Esophagus muscularis mucosa (tissue), 4 donors: ENCODE measurements around the gene EDEM3. TPM values are rescaled to one million over a fixed set of nuclear protein-coding genes. Genes with fewer than 3 reads are reported as not detected.

ENCODE experiments used
- DNase-seq: peaks from one replicate; pipeline ENCODE4 v3.0.0-alpha.2; 2017; ENCODE audit errors: extremely low spot score
- H3K27ac ChIP-seq, 4 donors: fragments of 200-600 bp; sonication (generic); replicated peaks in 1 of 4; 1 replicate in 3 of 4; 2 replicates in 1 of 4; pipeline ENCODE4 v1.5.1; 2016 to 2019; ENCODE audit warnings: mild to moderate bottlenecking in 1 of 4
- H3K27me3 ChIP-seq, 4 donors: fragments of 200-600 bp; sonication (generic); one replicate each; pipeline versions ENCODE4 v1.5.1 to v1.6.0; 2016 to 2019
- H3K36me3 ChIP-seq, 4 donors: fragments of 200-600 bp; sonication (generic); one replicate each; pipeline ENCODE4 v1.5.1; 2016 to 2019
- H3K4me1 ChIP-seq, 4 donors: fragments of 200-600 bp; sonication (generic); one replicate each; pipeline ENCODE4 v1.5.1; 2016 to 2019
- H3K4me3 ChIP-seq, 4 donors: fragments of 200-600 bp; sonication (generic); 1 replicate in 2 of 4; 2 replicates in 2 of 4; pipeline ENCODE4 v1.5.1; 2016 to 2019; ENCODE audit warnings: mild to moderate bottlenecking in 4 of 4, moderate library complexity in 1 of 4
- H3K9me3 ChIP-seq, 4 donors: fragments of 200-600 bp; sonication (generic); 1 replicate in 3 of 4; 2 replicates in 1 of 4; pipeline ENCODE4 v1.5.1; 2016 to 2019
- CTCF ChIP-seq, 3 experiments: fragments of 200-600 bp in 2 of 3; fragments of 450-650 bp in 1 of 3; sonication (generic) in 2 of 3; IDR thresholded peaks; one replicate each; pipeline ENCODE4 v1.5.1; 2017 to 2019; ENCODE audit warnings: antibody characterized with exemption in 3 of 3, mild to moderate bottlenecking in 2 of 3, moderate library complexity in 1 of 3
- EP300 ChIP-seq: sonication (generic); formaldehyde crosslinking; IDR thresholded peaks from one replicate; pipeline ENCODE4 v1.6.1; 2017; ENCODE audit warnings: antibody characterized with exemption
- POLR2A ChIP-seq: fragments of 450-650 bp; IDR thresholded peaks from one replicate; pipeline ENCODE4 v1.6.1; 2017; ENCODE audit warnings: antibody characterized with exemption, moderate library complexity, mild to moderate bottlenecking, low read depth
- POLR2AphosphoS5 ChIP-seq, 2 donors: sonication (generic); formaldehyde crosslinking; IDR thresholded peaks; one replicate each; pipeline ENCODE4 v1.6.1; 2017; ENCODE audit warnings: antibody characterized with exemption in 2 of 2
- whole genome bisulfite sequencing: methylation state at CpG from one replicate; pipeline ENCODE4 v1.1.5; 2018; 5-methylcytosine and 5-hydroxymethylcytosine counted together
- intact Hi-C: fragments of 100-400 bp; cut with DNase I; formaldehyde crosslinking; loops from one replicate; pipeline ENCODE4 v1.15.1; 2023
- total RNA-seq, 4 donors: library from RNA; depleted of rRNA; stranded (reverse); fragments of >200 nt; gene quantifications; one replicate each; pipeline versions ENCODE4 v1.1.0 to v1.2.1, GENCODE V29; 2016

Gene EDEM3
- total RNA-seq, 4 donors from 2014 or later, result 28.7 to 36.1 (median 29.4) TPM

- TF ChIP-seq CTCF (IDR thresholded peaks at IDR 0.05) (no peak), POLR2AphosphoS5 (IDR thresholded peaks at IDR 0.05) (no peak), POLR2A (no peak), EP300 (no peak)
These were observed 7.3 kb downstream of the EDEM3 start for GRCh38 chr1:184747089-184747955.

GRCh38 chr1:184745929-184746638 lies 8.6 kb downstream of the EDEM3 start:
- peak overlapping the region in 2 of 4 donors; percentile 6 to 7 for H3K27ac ChIP-seq
- WGBS, result 46% methylated on average over 4 of the region's 4 CpGs

More at GRCh38 chr1:184747089-184747955, 7.3 kb downstream of the EDEM3 start:
- peaks cover 13 to 30% (median 18%) of the 10 kb centered on the region in 4 donors for H3K4me1 ChIP-seq
- 68% methylated on average over 3 of the region's 3 CpGs for WGBS
- H3K36me3 ChIP-seq, result no peaks in the 10 kb centered on the region
- DNase-seq, result no peak
- no peak overlapping the region for H3K27ac ChIP-seq
- no peaks in the 10 kb centered on the region for H3K9me3 ChIP-seq
- intact Hi-C loops, result no loop called here
- no peaks in the 10 kb centered on the region for H3K27me3 ChIP-seq
- no peak overlapping the region for H3K4me3 ChIP-seq

GRCh38 chr1:184745110-184745509 lies 9.5 kb downstream of the EDEM3 start:
- no peaks in the 10 kb centered on the region for H3K36me3 ChIP-seq
- H3K4me3 ChIP-seq, result no peak overlapping the region
- H3K4me1 ChIP-seq, result peaks cover 13 to 22% (median 17%) of the 10 kb centered on the region in 4 donors
- H3K27ac ChIP-seq, result no peak overlapping the region
- DNase-seq, result no peak
- no peaks in the 10 kb centered on the region for H3K9me3 ChIP-seq
- WGBS, result 90% methylated on average over 2 of the region's 2 CpGs
- no peak for TF ChIP-seq EP300
- TF ChIP-seq POLR2A, result no peak
- no peak for TF ChIP-seq CTCF (IDR thresholded peaks at IDR 0.05)
- TF ChIP-seq POLR2AphosphoS5 (IDR thresholded peaks at IDR 0.05), result no peak
- intact Hi-C loops, result no loop called here
- H3K27me3 ChIP-seq, result no peaks in the 10 kb centered on the region

More at GRCh38 chr1:184745929-184746638, 8.6 kb downstream of the EDEM3 start:
- H3K36me3 ChIP-seq, result no peaks in the 10 kb centered on the region
- H3K9me3 ChIP-seq, result no peaks in the 10 kb centered on the region
- peaks cover 13 to 22% (median 17%) of the 10 kb centered on the region in 4 donors for H3K4me1 ChIP-seq
- TF ChIP-seq EP300, result no peak
- TF ChIP-seq POLR2AphosphoS5 (IDR thresholded peaks at IDR 0.05), result no peak
- TF ChIP-seq POLR2A, result no peak
- no peak for TF ChIP-seq CTCF (IDR thresholded peaks at IDR 0.05)
- no peaks in the 10 kb centered on the region for H3K27me3 ChIP-seq
- H3K4me3 ChIP-seq, result no peak overlapping the region
- DNase-seq, result no peak
- intact Hi-C loops, result no loop called here

GRCh38 chr1:184743062-184743756 lies 11.4 kb downstream of the EDEM3 start:
- TF ChIP-seq POLR2A (no peak), EP300 (no peak), POLR2AphosphoS5 (IDR thresholded peaks at IDR 0.05) (no peak), CTCF (IDR thresholded peaks at IDR 0.05) (no peak)
- intact Hi-C loops, result no loop called here
- 91% methylated on average over 2 of the region's 2 CpGs for WGBS

More at GRCh38 chr1:184743062-184743756, 11.4 kb downstream of the EDEM3 start:
- Histone ChIP-seq H3K36me3 (no peaks in the 10 kb centered on the region), H3K4me1 (peaks cover 10 to 22% (median 17%) of the 10 kb centered on the region in 4 donors), H3K27ac (no peak overlapping the region), H3K4me3 (no peak overlapping the region), H3K27me3 (no peaks in the 10 kb centered on the region), H3K9me3 (no peaks in the 10 kb centered on the region)
- no peak for DNase-seq
